ENCODE results near the gene CD8A. TPM values are rescaled to one million over a fixed set of nuclear protein-coding genes. Genes with fewer than 3 reads are reported as not detected.
"Not testable (repeated sequence)": the region's sequence is repeated elsewhere in the genome, so short reads cannot be mapped to it uniquely, and the experiment has no call there.

CD8A gene
- polyA plus RNA-seq, 1 of the 3 experiments (the other 2 are of a cell fraction) = 0.05 TPM

DNA sequence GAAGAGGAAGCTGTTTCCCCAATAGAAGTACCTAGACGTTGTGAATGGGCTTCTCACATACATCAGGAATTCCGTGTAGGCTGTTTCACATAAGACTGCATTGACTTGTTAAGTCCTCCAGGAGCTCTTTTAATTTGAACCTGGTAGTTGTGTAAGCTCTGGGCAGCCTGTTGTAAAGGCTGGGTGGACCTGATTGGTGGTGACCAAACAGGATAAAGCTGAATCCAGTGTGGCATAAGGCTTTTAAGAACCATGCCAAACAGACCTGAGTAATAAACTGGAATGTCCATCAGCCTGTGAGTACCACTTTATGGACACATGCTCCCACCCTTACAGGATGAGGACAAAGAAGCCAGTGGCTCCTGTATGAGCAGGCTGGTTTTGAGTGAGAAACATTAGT, 46.6 kb downstream of the CD8A start:
- no peak overlapping the region for H3K4me3 ChIP-seq (ENCODE audit: low read depth in 2 of 2, low read length in 1 of 2)
- no peak for DNase-seq
- H3K9me2 ChIP-seq = no peaks in the 10 kb centered on the region
- H4K20me1 ChIP-seq (ENCODE audit: insufficient read depth) = no peaks in the 10 kb centered on the region
- TF ChIP-seq GATA2 (CRISPR knock-in tag; IDR thresholded peaks at IDR 0.05) = no peak
- no peak for TF ChIP-seq RCOR1 (IDR thresholded peaks at IDR 0.05; ENCODE audit: low read length)
- no peak for TF ChIP-seq POLR2AphosphoS5 (IDR thresholded peaks at IDR 0.05; ENCODE audit: low read depth, low read length)
- TF ChIP-seq NRF1 (IDR thresholded peaks at IDR 0.05; ENCODE audit: low read depth, low read length) = no peak
- no peak for TF ChIP-seq CTCF (IDR thresholded peaks at IDR 0.05)
- no peak for TF ChIP-seq TCF12 (IDR thresholded peaks at IDR 0.05)
- TF ChIP-seq USF1 (IDR thresholded peaks at IDR 0.05; ENCODE audit: borderline replicate concordance, low read depth) = no peak
- H3K27ac ChIP-seq (ENCODE audit: low read depth in 2 of 2, low read length in 1 of 2) = no peak overlapping the region
- H3K4me1 ChIP-seq (ENCODE audit: control insufficient read depth in 1 of 2, insufficient read depth in 2 of 2, low read depth in 1 of 2, low read length in 1 of 2) = no peaks in the 10 kb centered on the region
- peaks cover 20 to 28% of the 10 kb centered on the region in 2 experiments for H3K36me3 ChIP-seq (replicated peaks in 1 of 2; ENCODE audit: control insufficient read depth in 1 of 2, insufficient read depth in 2 of 2, low read length in 1 of 2)
- peaks cover 14% of the 10 kb centered on the region; the same call in 1 of the 2 replicates for H3K79me2 ChIP-seq (ENCODE audit: insufficient read depth)
- H3K9me3 ChIP-seq = no peaks in the 10 kb centered on the region
- H3K9ac ChIP-seq = no peak overlapping the region
- H3K4me2 ChIP-seq = no peak overlapping the region
- 90% methylated on average over 2 of the region's 2 CpGs for WGBS (ENCODE audit: low lambda C conversion rate)
- H2AFZ ChIP-seq (ENCODE audit: low read depth) = no peak overlapping the region
- POLR2A ChIA-PET = no interaction called here
- no peaks in the 10 kb centered on the region for H3K27me3 ChIP-seq (ENCODE audit: insufficient read depth)
- CTCF ChIA-PET = interaction anchor here (1.2 kb wide), 1 partner anchor 21 kb away, joined by 3 read pairs; no protein-coding TSS in a partner anchor
- no peaks in the 10 kb centered on the region for H3F3A ChIP-seq (replicated peaks; ENCODE audit: insufficient read depth)

DNA sequence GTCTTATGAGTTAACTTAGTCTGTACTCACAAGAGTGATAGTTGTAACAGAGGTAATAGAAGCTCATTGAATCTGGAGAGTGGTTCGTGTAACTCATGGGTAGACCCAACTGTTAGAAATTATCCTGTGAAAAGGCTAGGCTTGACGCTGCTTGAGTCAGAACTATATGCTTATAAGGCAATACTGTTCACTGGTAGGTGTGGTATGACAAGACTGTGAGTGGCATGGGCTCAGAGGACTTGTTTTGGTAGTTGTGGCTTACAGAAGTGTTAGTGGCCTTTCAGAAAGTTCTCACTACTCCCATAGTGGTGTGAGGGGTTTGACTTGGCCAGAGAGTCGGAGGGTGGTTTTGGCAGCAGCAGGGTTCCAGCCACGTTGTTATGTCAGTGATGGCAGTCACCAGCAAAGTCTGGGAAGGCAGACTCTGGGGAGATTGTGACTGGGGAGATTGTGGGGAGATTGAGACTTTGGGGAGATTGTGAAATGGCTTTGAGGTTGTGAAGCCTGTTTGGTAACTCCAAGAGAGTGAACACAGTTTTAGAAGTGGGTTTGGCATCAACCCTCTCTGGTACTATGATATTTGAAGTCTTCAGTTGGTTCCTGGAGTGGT, 48.7 kb downstream of the CD8A start:
- CTCF ChIA-PET = not testable (repeated sequence)

GRCh38 chr2:86739889-86740288, 50.8 kb downstream of the CD8A start:
- WGBS (ENCODE audit: low lambda C conversion rate) = no CpG with 5 or more reads among the region's 11 CpGs
- CTCF ChIA-PET; H3K36me3 ChIP-seq (replicated peaks in 1 of 2; ENCODE audit: control insufficient read depth in 1 of 2, insufficient read depth in 2 of 2, low read length in 1 of 2); H3K27me3 ChIP-seq (ENCODE audit: insufficient read depth); H3K4me2 ChIP-seq; H3K27ac ChIP-seq (ENCODE audit: low read depth in 2 of 2, low read length in 1 of 2); H4K20me1 ChIP-seq (ENCODE audit: insufficient read depth); H3F3A ChIP-seq (replicated peaks; ENCODE audit: insufficient read depth); H3K79me2 ChIP-seq (ENCODE audit: insufficient read depth); H3K9me2 ChIP-seq; H3K9ac ChIP-seq; H3K4me3 ChIP-seq (ENCODE audit: low read depth in 2 of 2, low read length in 1 of 2); H3K4me1 ChIP-seq (ENCODE audit: control insufficient read depth in 1 of 2, insufficient read depth in 2 of 2, low read depth in 1 of 2, low read length in 1 of 2); H2AFZ ChIP-seq (ENCODE audit: low read depth); H3K9me3 ChIP-seq; POLR2A ChIA-PET; DNase-seq: not testable (repeated sequence)

More for the DNA sequence above, 48.7 kb downstream of the CD8A start:
- H3K9ac ChIP-seq; POLR2A ChIA-PET; DNase-seq; H3K4me1 ChIP-seq (ENCODE audit: control insufficient read depth in 1 of 2, insufficient read depth in 2 of 2, low read depth in 1 of 2, low read length in 1 of 2); H2AFZ ChIP-seq (ENCODE audit: low read depth); H3K79me2 ChIP-seq (ENCODE audit: insufficient read depth); H4K20me1 ChIP-seq (ENCODE audit: insufficient read depth); H3K9me2 ChIP-seq; H3K27ac ChIP-seq (ENCODE audit: low read depth in 2 of 2, low read length in 1 of 2); H3F3A ChIP-seq (replicated peaks; ENCODE audit: insufficient read depth); H3K9me3 ChIP-seq; H3K27me3 ChIP-seq (ENCODE audit: insufficient read depth); H3K4me2 ChIP-seq; H3K4me3 ChIP-seq (ENCODE audit: low read depth in 2 of 2, low read length in 1 of 2): not testable (repeated sequence)
- H3K36me3 ChIP-seq (replicated peaks in 1 of 2; ENCODE audit: control insufficient read depth in 1 of 2, insufficient read depth in 2 of 2, low read length in 1 of 2) = peaks cover 14 to 24% of the 10 kb centered on the region in 2 experiments
- WGBS (ENCODE audit: low lambda C conversion rate) = no CpG with 5 or more reads among the region's 4 CpGs

DNA sequence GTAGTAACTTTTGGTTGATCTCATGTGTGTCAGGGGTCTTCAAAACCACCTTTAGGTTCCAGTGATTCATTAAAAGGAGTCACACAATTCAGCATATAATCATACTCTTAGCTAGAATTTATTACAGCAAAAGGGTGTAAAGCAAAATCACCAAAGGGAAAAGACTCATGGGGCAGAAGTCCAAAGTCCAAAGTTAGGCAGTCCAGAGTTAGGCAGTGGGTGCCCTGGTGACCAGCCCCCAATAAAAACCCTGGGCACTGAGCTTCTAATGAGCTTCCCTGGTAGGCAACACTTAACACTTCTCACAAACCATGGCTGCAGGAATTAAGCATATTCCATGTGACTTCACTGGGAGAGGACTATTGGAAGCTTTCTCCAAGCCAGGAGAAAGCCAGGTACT, 51.2 kb downstream of the CD8A start:
- H3K4me1 ChIP-seq (ENCODE audit: control insufficient read depth in 1 of 2, insufficient read depth in 2 of 2, low read depth in 1 of 2, low read length in 1 of 2); POLR2A ChIA-PET; CTCF ChIA-PET; H4K20me1 ChIP-seq (ENCODE audit: insufficient read depth); H3K9ac ChIP-seq; H3K36me3 ChIP-seq (replicated peaks in 1 of 2; ENCODE audit: control insufficient read depth in 1 of 2, insufficient read depth in 2 of 2, low read length in 1 of 2); H3K27me3 ChIP-seq (ENCODE audit: insufficient read depth); H3F3A ChIP-seq (replicated peaks; ENCODE audit: insufficient read depth); H3K27ac ChIP-seq (ENCODE audit: low read depth in 2 of 2, low read length in 1 of 2); H3K79me2 ChIP-seq (ENCODE audit: insufficient read depth); H3K9me2 ChIP-seq; H3K4me3 ChIP-seq (ENCODE audit: low read depth in 2 of 2, low read length in 1 of 2); H3K9me3 ChIP-seq; H2AFZ ChIP-seq (ENCODE audit: low read depth); H3K4me2 ChIP-seq; DNase-seq: not testable (repeated sequence)

DNA sequence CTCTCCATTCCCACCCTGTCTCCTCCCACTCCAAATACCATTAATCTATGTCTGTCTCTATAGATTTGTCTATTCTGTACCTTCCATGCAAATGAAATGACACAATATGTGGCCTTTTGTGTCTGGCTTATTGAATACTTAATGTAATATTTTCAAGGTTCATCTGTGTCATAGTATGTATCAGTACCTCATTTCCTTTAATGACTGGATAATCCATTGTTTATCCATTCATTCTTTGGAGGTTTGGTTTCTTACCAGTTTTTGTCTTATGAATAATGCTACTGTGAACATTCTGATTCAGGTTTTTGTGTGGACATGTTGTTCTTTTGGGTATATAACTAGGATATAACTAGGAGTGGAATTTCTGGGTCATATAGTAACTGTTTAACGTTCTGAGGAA, 55.8 kb downstream of the CD8A start:
- H3K27me3 ChIP-seq (ENCODE audit: insufficient read depth); H3K9me3 ChIP-seq; H3K79me2 ChIP-seq (ENCODE audit: insufficient read depth); DNase-seq; H3K27ac ChIP-seq (ENCODE audit: low read depth in 2 of 2, low read length in 1 of 2); H3K9ac ChIP-seq; H3K4me3 ChIP-seq (ENCODE audit: low read depth in 2 of 2, low read length in 1 of 2); H3F3A ChIP-seq (replicated peaks; ENCODE audit: insufficient read depth); CTCF ChIA-PET; H3K4me1 ChIP-seq (ENCODE audit: control insufficient read depth in 1 of 2, insufficient read depth in 2 of 2, low read depth in 1 of 2, low read length in 1 of 2); POLR2A ChIA-PET; H3K4me2 ChIP-seq; H2AFZ ChIP-seq (ENCODE audit: low read depth); H3K36me3 ChIP-seq (replicated peaks in 1 of 2; ENCODE audit: control insufficient read depth in 1 of 2, insufficient read depth in 2 of 2, low read length in 1 of 2); H4K20me1 ChIP-seq (ENCODE audit: insufficient read depth); H3K9me2 ChIP-seq: not testable (repeated sequence)
- WGBS (ENCODE audit: low lambda C conversion rate) = no CpG with 5 or more reads among the region's 1 CpG
